Measurements from ENCODE around the gene TM9SF3.

The TM9SF3 gene

DNA sequence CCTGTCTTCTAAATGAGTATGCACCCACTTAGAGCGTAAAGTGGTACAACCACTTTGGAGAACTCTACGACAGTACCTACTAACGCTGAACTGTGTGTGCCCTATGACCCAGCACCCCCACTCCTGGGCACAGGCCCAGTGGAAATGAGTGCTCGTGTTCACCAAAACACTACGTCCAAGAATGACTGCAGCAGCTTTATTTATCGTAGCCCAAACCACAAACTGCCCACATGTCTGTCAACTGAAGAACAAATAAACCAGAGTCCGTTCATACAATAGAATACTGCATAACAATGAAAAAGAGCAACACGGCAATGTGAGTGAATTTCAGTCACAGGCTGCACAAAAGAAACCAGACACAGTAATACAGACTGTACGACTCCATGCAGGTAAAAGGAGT, 108.5 kb downstream of the TM9SF3 start:
- H3K4me3 ChIP-seq (replicated peaks; ENCODE audit: low read depth, low read length): no peak overlapping the region
- no peak for DNase-seq (ENCODE audit: low read depth)
- TF ChIP-seq CTCF (IDR thresholded peaks at IDR 0.05; ENCODE audit: low read length, missing control alignments): no peak

DNA sequence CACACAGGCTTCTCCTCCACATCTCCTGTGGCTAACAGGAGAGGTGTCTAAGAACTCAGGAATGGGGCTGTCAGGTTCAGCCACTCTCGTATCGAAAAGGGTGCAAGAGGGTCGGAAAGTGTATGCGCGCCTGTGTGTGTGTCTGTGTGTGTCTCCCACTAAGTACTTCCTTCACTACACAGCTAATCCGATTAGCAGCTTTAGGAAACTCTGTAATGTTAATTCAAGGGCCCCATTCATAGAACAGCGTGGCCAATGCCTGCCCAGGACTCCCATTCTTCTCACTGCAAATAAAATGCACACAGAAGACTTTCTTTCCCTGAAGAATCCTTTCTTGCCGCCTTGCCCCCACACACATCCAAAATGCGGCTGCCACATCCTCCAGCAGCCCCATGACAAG, 112.9 kb downstream of the TM9SF3 start:
- H3K4me3 ChIP-seq (replicated peaks; ENCODE audit: low read depth, low read length): no peak overlapping the region
- DNase-seq (ENCODE audit: low read depth): no peak
- TF ChIP-seq CTCF (IDR thresholded peaks at IDR 0.05; ENCODE audit: low read length, missing control alignments): no peak

DNA sequence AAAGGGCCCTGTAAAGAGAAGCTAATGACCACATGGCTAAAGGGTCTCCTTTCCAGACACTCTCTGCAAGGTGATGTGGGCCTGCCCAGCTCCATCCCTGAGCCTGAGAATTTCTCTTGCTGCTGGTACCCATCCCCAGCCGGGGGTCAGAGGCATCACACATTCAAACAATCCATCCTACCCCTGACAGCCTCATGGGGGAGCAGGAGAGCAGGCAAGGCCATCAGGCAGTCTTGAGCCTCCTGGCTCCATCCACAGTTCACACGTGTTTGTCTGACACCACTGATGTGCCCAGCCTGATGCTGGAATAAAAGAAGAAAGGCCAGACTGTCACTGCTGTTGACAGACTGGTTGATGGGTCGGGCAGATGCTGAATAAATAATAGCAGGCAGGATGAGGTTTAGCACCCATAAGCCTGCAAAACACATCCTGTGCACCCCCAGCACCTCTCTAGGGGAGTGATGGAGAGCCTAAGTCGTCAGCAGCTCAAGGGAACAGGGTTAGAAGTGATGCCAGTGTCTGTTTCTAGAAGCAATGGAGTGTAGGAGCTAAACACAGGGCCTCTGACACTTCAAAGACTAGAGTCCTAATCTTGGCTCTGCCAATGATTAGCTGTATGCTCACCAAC, 116.6 kb downstream of the TM9SF3 start:
- TF ChIP-seq CTCF (IDR thresholded peaks at IDR 0.05; ENCODE audit: low read length, missing control alignments): peak; percentile 58
- H3K4me3 ChIP-seq (replicated peaks; ENCODE audit: low read depth, low read length): no peak overlapping the region
- DNase-seq (ENCODE audit: low read depth): peak; percentile 35

- no peak for DNase-seq (ENCODE audit: low read depth)
- no peak overlapping the region for H3K4me3 ChIP-seq (replicated peaks; ENCODE audit: low read depth, low read length)
- TF ChIP-seq CTCF (IDR thresholded peaks at IDR 0.05; ENCODE audit: low read length, missing control alignments): no peak
These were observed 118.0 kb downstream of the TM9SF3 start for GRCh38 chr10:96468845-96469244.
